HG03521 (cell line): Measurements from ENCODE around the gene ZNF281.
"Not testable (repeated sequence)": the region's sequence is repeated elsewhere in the genome, so short reads cannot be mapped to it uniquely, and the experiment has no call there.

ENCODE experiments used
- ATAC-seq: cut with Tn5 transposase; IDR thresholded peaks from one replicate; pipeline ENCODE4 v1.9.1; 2021; ENCODE audit warnings: mild to moderate bottlenecking, moderate library complexity; ENCODE audit not compliant: unreplicated experiment

Gene ZNF281

DNA sequence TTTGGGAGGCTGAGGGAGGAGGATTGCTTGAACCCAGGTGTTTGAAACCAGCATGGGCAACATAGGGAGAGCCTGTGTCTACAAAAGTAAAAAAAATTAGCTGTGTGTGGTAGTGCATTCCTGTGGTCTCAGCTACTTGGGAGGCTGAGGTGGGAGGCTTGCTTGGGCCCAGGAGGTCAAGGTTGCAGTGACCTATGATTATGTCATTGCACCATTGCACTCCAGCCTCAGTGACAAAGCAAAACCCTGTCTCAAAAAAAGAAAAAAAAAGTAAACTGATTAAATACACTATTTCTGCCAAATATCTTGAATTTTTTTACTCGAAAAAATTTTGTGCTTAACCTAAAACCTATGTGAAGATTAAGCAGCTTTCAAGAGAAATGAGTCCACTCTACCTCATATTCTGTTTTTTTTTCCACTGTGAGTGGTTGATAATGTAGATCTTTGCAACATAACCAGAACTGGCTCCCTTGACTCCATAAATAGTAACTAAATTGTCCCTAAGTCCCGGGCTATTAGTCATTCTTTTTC lies 19.4 kb upstream of the ZNF281 start:
- ATAC-seq: no peak

- ATAC-seq: no peak
Observed at GRCh38 chr1:200428482-200429205, 18.8 kb upstream of the ZNF281 start.

DNA sequence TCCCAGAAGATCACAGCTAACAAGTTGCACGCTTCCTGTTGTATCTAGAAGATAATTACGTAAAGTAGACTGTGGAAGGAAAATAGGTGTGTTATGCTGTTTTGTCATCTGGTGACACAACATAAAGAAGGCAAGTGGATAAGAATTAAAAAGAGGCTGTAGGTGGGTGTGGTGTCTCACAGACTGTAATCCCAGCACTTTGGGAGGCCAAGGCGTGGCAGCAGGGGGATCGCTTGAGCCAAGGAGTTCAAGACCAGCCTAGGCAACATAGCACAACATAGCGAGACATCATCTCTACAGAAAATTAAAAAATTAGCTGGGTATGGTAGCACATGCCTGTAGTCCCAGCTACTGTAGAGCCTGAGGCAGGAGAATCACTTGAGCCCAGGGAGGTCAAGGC lies 17.9 kb upstream of the ZNF281 start:
- ATAC-seq: no peak

DNA sequence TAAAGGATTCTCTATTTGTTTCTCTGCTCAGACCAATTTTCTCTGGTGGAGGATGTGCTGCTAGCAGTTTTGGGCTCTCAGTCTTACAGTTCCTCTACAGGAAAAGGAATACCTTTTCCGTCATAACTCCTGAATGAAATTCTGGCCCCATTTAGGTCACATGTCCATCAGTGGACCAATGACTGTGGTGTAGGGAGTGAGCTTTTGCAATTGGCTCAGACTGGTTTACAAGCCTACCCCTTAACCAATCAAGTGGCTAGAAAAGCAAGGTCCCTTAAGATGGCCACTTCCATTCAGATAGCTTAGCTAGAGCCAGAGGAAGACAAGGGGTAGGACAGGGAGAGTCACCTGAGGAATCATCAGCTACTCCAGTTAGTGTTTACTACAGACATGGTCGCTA lies 16.4 kb upstream of the ZNF281 start:
- no peak for ATAC-seq

DNA sequence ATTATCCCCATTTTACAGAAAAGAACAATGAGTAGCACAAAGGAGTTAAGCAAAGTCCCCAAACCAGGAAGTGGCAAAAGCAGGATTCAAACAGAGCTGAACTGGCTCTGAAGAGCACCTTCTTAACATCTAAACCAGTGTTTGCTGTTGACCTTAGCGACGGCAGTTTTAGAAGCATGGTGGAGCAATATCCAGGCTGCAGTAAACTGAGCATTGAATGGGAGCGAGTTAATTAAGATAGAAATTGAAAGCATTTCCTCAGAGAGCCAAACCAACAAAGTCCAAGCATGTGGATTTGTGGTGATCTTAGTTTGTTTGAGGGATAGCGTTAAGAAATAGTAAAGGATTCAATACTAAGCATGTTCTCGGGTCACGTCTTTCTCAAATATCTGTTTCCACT lies 13.4 kb upstream of the ZNF281 start:
- ATAC-seq: no peak

DNA sequence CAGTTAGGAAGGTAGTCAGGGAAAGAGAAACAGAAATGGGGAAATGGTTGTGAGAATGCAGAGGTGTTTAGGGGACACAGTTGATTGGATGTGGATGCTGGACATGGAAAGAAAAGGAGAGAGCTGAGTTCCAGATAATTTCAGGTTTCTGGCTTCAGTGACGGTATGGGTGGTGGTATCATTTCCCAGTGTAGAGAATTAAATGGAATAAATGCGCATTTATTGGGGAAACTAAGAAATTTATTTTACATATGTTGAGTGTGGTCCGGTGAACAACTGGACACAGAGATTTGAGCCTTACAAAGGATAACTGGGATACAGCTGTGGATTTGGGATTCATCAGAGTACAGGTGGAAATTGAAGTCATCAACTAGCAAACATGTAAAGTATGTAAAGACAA lies 12.4 kb upstream of the ZNF281 start:
- no peak for ATAC-seq

DNA sequence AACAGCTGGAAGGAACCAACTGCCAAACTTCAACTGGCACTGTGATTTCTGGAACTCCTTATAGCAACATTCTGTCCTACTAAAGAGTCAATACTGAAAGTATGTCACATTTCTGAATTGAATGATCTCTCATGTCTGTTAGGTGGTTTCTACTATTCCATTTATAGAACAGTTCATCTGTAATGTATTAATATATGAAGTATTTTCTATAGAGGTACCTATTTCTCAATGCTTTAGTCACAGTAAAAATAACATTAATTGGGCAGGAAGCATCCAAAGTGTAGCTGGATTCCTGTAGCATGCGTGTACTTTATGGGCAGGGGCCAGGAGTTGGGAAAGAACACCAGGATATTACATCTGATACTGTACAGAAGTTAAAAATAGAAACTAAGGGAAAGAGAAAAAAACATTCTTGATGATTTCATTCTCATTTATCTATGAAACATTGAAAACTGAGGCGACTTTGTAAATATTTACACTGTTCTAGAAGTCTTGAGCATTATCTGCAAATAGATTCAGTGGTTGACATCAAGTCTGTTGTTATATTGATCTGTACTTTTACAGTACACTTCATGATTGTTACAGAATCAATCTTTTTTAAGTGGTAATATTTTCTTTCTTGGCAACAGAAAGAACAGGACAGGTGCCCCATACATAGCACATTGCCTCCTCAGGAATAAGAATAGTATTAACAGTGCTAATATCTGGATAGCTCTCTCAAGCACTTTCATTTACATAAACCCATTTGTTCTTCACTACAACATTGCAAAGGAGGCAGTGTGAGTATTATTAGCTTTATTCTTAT lies 6.2 kb upstream of the ZNF281 start:
- ATAC-seq: peak; percentile 67

DNA sequence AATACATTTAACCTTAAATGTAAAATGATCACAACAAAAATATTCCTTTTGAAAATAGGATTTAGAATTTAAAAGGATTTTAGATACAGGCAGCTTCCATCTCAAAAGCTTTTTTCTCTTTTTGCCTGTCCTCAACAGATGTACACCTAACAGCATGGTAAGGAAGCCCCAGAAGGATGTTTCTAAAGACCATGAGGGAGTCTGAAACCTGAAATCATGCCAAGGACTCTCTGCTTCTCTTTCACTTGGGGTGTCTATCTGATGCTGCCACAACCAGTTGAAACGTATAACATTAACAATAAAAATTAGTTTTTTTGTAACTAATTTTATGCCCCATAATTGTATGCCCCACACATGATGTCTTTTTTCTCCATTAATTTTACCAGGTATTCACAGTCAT lies 5.4 kb upstream of the ZNF281 start:
- ATAC-seq: peak; percentile 53

DNA sequence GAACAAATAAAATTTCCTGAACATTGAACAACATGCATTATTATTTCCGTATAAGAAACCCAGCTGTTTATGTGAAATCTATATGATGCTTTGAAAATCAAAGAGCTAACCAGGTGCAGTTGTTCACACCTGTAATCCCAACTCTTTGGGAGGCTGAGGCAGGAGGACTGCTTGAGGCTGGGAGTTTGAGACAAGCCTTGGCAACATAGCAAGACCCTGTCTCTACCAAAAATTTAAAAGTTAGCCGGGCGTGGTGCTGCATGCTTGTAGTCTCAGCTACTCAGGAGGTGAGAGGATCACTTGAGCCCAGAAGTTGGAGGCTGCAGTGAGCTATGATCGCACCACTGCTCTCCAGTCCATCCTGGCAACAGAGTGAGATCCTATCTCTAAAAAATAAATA lies 4.8 kb upstream of the ZNF281 start:
- no peak for ATAC-seq

- not testable (repeated sequence) for ATAC-seq
Observed at GRCh38 chr1:200413766-200414165, 3.9 kb upstream of the ZNF281 start.

GRCh38 chr1:200411406-200412257 lies 1.8 kb upstream of the ZNF281 start:
- ATAC-seq: no peak

GRCh38 chr1:200410566-200410878 lies 686 bp upstream of the ZNF281 start:
- no peak for ATAC-seq

- ATAC-seq: peak; percentile 17
Observed at GRCh38 chr1:200409203-200409760, 554 bp downstream of the ZNF281 start.

DNA sequence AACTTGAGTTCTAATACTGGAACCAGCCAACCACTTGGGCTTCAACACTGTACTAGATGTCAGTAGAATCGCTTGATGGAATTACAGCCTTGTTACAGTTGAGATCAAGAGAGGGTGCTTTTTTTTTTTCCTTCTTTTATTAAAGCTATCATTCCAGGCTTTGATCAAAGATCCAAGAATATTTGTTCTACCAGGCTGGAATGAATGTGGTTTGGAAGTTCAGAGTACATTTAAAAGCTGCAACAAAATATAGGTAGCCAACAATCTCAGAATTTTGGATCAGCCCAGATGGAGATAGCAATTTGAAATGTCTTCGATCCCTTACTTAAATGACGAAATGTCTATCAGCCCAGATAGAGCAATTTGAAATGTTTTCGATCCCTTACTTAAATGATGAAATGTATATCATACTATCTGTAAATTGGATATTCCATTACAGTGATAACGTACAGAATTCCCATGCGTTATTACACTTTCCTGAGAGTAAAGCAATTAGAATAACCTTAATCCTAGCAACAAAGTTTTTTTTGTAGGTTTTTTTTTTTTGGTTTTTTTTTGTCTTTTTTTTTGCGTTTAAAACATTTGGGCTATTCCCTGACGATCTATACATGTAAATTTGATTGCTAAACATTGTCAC lies 3.6 kb downstream of the ZNF281 start:
- ATAC-seq: no peak

DNA sequence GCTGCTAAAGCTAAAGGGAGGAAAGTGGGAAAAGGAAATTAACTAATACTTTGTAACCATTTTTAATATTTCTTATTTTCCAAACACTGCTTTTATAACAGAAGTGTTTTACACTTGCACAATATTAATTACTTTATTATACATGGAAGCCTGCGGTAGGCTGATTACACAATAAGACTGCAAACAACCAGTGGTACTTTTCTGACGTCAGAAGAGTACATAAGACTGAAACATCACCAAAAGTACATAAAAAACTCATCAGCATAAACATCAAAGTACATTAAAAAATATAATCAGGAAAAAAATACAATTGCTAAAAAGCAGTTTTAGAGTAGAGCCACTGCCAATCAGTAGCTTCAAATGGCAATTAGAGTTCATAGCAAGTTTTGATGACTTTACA lies 4.6 kb downstream of the ZNF281 start:
- no peak for ATAC-seq

DNA sequence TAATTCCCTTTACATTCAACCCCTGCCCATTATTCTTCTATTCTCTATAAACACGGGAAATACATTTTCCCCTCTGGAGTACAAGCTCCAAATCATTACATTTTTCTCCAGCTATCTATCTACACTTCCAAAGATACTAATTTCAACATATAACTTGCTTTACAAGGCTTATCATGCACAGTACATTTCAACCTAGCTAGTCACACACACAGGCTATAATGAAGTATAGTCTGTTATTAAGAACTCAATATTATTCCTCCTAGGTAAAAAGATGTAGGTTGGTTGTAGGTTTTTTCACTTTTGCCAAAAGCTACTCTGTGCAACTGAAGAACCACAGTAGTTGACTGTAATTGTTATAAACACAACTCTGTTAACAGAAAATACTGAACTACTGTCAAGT lies 8.1 kb downstream of the ZNF281 start:
- ATAC-seq: no peak

DNA sequence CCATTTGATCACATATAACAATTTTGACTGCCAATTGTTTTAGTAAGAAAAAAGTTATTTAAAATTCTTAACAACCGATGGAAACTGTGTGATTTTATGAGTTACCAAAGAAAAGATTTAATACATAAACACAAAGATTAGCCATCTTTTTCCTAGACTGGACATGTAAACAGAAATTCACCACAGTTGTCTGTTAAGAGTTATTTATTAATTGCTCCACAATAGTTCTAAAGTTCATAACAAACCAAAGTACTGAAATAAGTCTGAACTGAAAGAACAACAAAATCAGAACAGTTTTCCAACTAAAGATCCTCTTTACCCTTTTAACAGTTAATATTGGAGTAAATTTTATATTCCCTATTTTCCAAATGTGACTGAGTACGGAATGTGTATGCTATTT lies 8.6 kb downstream of the ZNF281 start:
- ATAC-seq: no peak

- no peak for ATAC-seq
Observed at GRCh38 chr1:200400556-200400955, 9.3 kb downstream of the ZNF281 start.

DNA sequence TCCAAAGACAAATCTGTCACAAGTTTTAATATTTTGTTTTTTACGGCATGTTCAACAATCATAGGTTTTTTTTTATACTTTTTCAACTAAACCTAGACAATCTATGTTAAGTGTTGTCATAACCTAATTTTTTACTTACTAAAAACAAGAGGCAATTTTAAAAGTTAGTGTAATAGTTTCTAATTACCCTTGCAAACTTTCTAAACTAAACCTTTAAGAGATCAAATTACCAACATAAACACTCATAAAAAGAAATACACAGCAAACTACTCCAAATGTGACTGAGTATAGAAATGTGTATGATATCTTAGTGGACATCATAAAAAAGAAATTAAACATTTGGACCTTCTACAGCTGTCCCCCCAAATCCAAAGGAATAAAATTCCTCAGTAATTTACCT lies 10.0 kb downstream of the ZNF281 start:
- ATAC-seq: no peak

- no peak for ATAC-seq
Observed at GRCh38 chr1:200398373-200398772, 11.5 kb downstream of the ZNF281 start.
